Fibroblast of pulmonary artery (primary cell): ENCODE measurements around the gene LASP1.

ENCODE experiments used
- DNase-seq: peaks from one replicate; pipeline ENCODE4 v3.0.0-alpha.2; 2010; ENCODE audit warnings: low read depth
- H3K4me3 ChIP-seq: replicated peaks from 2 replicates; pipeline ENCODE4 v1.5.1; 2011; ENCODE audit warnings: low read depth, mild to moderate bottlenecking, control low read depth, low read length, moderate library complexity
- TF ChIP-seq, protein P1 (sequence below): IDR thresholded peaks from 2 replicates; pipeline ENCODE4 v1.5.1; 2011; ENCODE audit warnings: mild to moderate bottlenecking, control low read depth, low read length, inconsistent platforms; ENCODE audit errors: missing control alignments

LASP1 gene

GRCh38 chr17:38970128-38970527, 100.3 kb downstream of the LASP1 start:
- TF ChIP-seq, protein P1, sequence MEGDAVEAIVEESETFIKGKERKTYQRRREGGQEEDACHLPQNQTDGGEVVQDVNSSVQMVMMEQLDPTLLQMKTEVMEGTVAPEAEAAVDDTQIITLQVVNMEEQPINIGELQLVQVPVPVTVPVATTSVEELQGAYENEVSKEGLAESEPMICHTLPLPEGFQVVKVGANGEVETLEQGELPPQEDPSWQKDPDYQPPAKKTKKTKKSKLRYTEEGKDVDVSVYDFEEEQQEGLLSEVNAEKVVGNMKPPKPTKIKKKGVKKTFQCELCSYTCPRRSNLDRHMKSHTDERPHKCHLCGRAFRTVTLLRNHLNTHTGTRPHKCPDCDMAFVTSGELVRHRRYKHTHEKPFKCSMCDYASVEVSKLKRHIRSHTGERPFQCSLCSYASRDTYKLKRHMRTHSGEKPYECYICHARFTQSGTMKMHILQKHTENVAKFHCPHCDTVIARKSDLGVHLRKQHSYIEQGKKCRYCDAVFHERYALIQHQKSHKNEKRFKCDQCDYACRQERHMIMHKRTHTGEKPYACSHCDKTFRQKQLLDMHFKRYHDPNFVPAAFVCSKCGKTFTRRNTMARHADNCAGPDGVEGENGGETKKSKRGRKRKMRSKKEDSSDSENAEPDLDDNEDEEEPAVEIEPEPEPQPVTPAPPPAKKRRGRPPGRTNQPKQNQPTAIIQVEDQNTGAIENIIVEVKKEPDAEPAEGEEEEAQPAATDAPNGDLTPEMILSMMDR = no peak

GRCh38 chr17:38970804-38971203, 100.9 kb downstream of the LASP1 start:
- TF ChIP-seq, protein P1 = no peak
- no peak for DNase-seq
- H3K4me3 ChIP-seq = no peak overlapping the region

More at GRCh38 chr17:38970128-38970527, 100.3 kb downstream of the LASP1 start:
- H3K4me3 ChIP-seq = no peak overlapping the region
- no peak for DNase-seq
